HEK293 (cell line): ENCODE results near the gene APOC3.

Experiments
- CTCF ChIA-PET: fragments of 350-600 bp; formaldehyde crosslinking; extraction: SDS; loops from one replicate; lab custom pipeline; 2021; ENCODE audit warnings: antibody characterized with exemption; lab: Yijun Ruan, JAX
- POLR2A ChIA-PET: fragments of 300-600 bp; formaldehyde crosslinking; extraction: SDS; loops from one replicate; lab custom pipeline; 2020; ENCODE audit warnings: antibody characterized with exemption, inconsistent platforms; lab: Yijun Ruan, JAX
- H3K27ac ChIP-seq: fragments of 200-500 bp; sonication (Bioruptor generic); 2 replicates; pipeline ENCODE4 v1.5.1; 2014; ENCODE audit warnings: low read depth, low read length, control low read depth, inconsistent platforms; ENCODE audit errors: extremely low read depth
- H3K36me3 ChIP-seq, 2 experiments: fragments of 200-500 bp in 1 of 2; sonication (Bioruptor generic) in 1 of 2; 1 replicate in 1 of 2; 2 replicates in 1 of 2; pipeline ENCODE4 v1.5.1; 2014 to 2017; ENCODE audit warnings: inconsistent platforms in 2 of 2, low read length in 2 of 2; ENCODE audit not compliant: control insufficient read depth in 2 of 2, insufficient read depth in 1 of 2
- H3K4me1 ChIP-seq: fragments of 200-500 bp; sonication (Bioruptor generic); 2 replicates; pipeline ENCODE4 v1.5.1; 2014; ENCODE audit warnings: mild to moderate bottlenecking, low read length, inconsistent platforms; ENCODE audit not compliant: control insufficient read depth, insufficient read depth
- H3K4me3 ChIP-seq: 2 replicates; pipeline ENCODE4 v1.5.1; 2011; ENCODE audit warnings: low read depth, mild to moderate bottlenecking, control low read depth, low read length, moderate library complexity
- H3K9me3 ChIP-seq: fragments of 200-500 bp; sonication (Bioruptor generic); 2 replicates; pipeline ENCODE4 v1.5.1; 2014; ENCODE audit warnings: low read depth, low read length, inconsistent platforms; ENCODE audit not compliant: control insufficient read depth, insufficient read depth
- GLIS1 ChIP-seq: fragments of 450-650 bp; formaldehyde crosslinking; IDR thresholded peaks from 2 replicates; pipeline ENCODE4 v1.5.1; 2016; ENCODE audit warnings: missing biosample characterization, missing genetic modification characterization
- KLF1 ChIP-seq: fragments of 450-650 bp; formaldehyde crosslinking; IDR thresholded peaks from 2 replicates; pipeline ENCODE4 v1.5.1; 2016; ENCODE audit warnings: missing biosample characterization, missing genetic modification characterization
- OSR2 ChIP-seq: fragments of 450-650 bp; formaldehyde crosslinking; IDR thresholded peaks from 2 replicates; pipeline ENCODE4 v1.5.1; 2016; ENCODE audit warnings: missing biosample characterization, missing genetic modification characterization
- RBAK ChIP-seq: fragments of 450-650 bp; formaldehyde crosslinking; IDR thresholded peaks from 2 replicates; pipeline ENCODE4 v1.5.1; 2016; ENCODE audit warnings: missing biosample characterization, missing genetic modification characterization
- YY1 ChIP-seq: fragments of 450-650 bp; formaldehyde crosslinking; IDR thresholded peaks from 2 replicates; pipeline ENCODE4 v1.5.1; 2018; ENCODE audit warnings: missing biosample characterization, missing genetic modification characterization
- ZBTB20 ChIP-seq: fragments of 450-650 bp; formaldehyde crosslinking; IDR thresholded peaks from 2 replicates; pipeline ENCODE4 v1.5.1; 2016; ENCODE audit warnings: missing biosample characterization, missing genetic modification characterization
- ZBTB44 ChIP-seq: fragments of 450-650 bp; IDR thresholded peaks from 2 replicates; pipeline ENCODE4 v1.5.1; 2018; ENCODE audit warnings: missing biosample characterization, mild to moderate bottlenecking, missing genetic modification characterization
- ZNF175 ChIP-seq: fragments of 450-650 bp; formaldehyde crosslinking; IDR thresholded peaks from 2 replicates; pipeline ENCODE4 v1.5.1; 2016; ENCODE audit warnings: missing biosample characterization, missing genetic modification characterization
- ZNF2 ChIP-seq: fragments of 450-650 bp; formaldehyde crosslinking; IDR thresholded peaks from 2 replicates; pipeline ENCODE4 v1.5.1; 2016; ENCODE audit warnings: missing biosample characterization, missing genetic modification characterization
- ZNF239 ChIP-seq: fragments of 450-650 bp; formaldehyde crosslinking; IDR thresholded peaks from 2 replicates; pipeline ENCODE4 v1.5.1; 2016; ENCODE audit warnings: missing biosample characterization, missing genetic modification characterization
- ZNF280D ChIP-seq: fragments of 450-650 bp; formaldehyde crosslinking; IDR thresholded peaks from 2 replicates; pipeline ENCODE4 v1.5.1; 2016; ENCODE audit warnings: missing biosample characterization, missing genetic modification characterization
- ZNF302 ChIP-seq: fragments of 450-650 bp; formaldehyde crosslinking; IDR thresholded peaks from 2 replicates; pipeline ENCODE4 v1.5.1; 2016; ENCODE audit warnings: missing biosample characterization, missing genetic modification characterization, low read depth
- ZNF311 ChIP-seq: fragments of 450-650 bp; formaldehyde crosslinking; IDR thresholded peaks from 2 replicates; pipeline ENCODE4 v1.5.1; 2017; ENCODE audit warnings: missing biosample characterization, missing genetic modification characterization, borderline replicate concordance
- ZNF37A ChIP-seq: fragments of 450-650 bp; IDR thresholded peaks from 2 replicates; pipeline ENCODE4 v1.5.1; 2018; ENCODE audit warnings: missing biosample characterization, missing genetic modification characterization
- ZNF433 ChIP-seq: fragments of 450-650 bp; formaldehyde crosslinking; IDR thresholded peaks from 2 replicates; pipeline ENCODE4 v1.5.1; 2016; ENCODE audit warnings: missing biosample characterization, missing genetic modification characterization, low read depth
- ZNF514 ChIP-seq: fragments of 450-650 bp; formaldehyde crosslinking; IDR thresholded peaks from 2 replicates; pipeline ENCODE4 v1.5.1; 2016; ENCODE audit warnings: missing biosample characterization, missing genetic modification characterization
- ZNF529 ChIP-seq: fragments of 450-650 bp; formaldehyde crosslinking; IDR thresholded peaks from 2 replicates; pipeline ENCODE4 v1.5.1; 2017; ENCODE audit warnings: missing genetic modification characterization, missing biosample characterization; ENCODE audit not compliant: insufficient replicate concordance
- ZNF580 ChIP-seq: fragments of 450-650 bp; formaldehyde crosslinking; IDR thresholded peaks from 2 replicates; pipeline ENCODE4 v1.5.1; 2016; ENCODE audit warnings: missing biosample characterization, missing genetic modification characterization
- ZNF600 ChIP-seq: fragments of 450-650 bp; formaldehyde crosslinking; IDR thresholded peaks from 2 replicates; pipeline ENCODE4 v1.5.1; 2016; ENCODE audit warnings: missing biosample characterization, missing genetic modification characterization
- ZNF624 ChIP-seq: fragments of 450-650 bp; formaldehyde crosslinking; IDR thresholded peaks from 2 replicates; pipeline ENCODE4 v1.5.1; 2017; ENCODE audit warnings: missing biosample characterization, missing genetic modification characterization
- ZNF629 ChIP-seq: fragments of 450-650 bp; formaldehyde crosslinking; IDR thresholded peaks from 2 replicates; pipeline ENCODE4 v1.5.1; 2017; ENCODE audit warnings: missing biosample characterization, missing genetic modification characterization
- ZNF654 ChIP-seq: fragments of 450-650 bp; formaldehyde crosslinking; IDR thresholded peaks from 2 replicates; pipeline ENCODE4 v1.5.1; 2016; ENCODE audit warnings: low read depth, missing biosample characterization, missing genetic modification characterization
- ZNF677 ChIP-seq: fragments of 450-650 bp; IDR thresholded peaks from 2 replicates; pipeline ENCODE4 v1.5.0; 2018; ENCODE audit warnings: missing biosample characterization, mild to moderate bottlenecking, missing genetic modification characterization, moderate library complexity
- ZNF768 ChIP-seq: fragments of 450-650 bp; formaldehyde crosslinking; IDR thresholded peaks from 2 replicates; pipeline ENCODE4 v1.5.1; 2018; ENCODE audit warnings: missing biosample characterization, mild to moderate bottlenecking, missing genetic modification characterization
- ZSCAN16 ChIP-seq: fragments of 450-650 bp; formaldehyde crosslinking; IDR thresholded peaks from 2 replicates; pipeline ENCODE4 v1.5.1; 2016; ENCODE audit warnings: missing biosample characterization, missing genetic modification characterization

Gene APOC3

GRCh38 chr11:116868066-116868465 lies 38.4 kb downstream of the APOC3 start:
- no peak overlapping the region for H3K27ac ChIP-seq
- CTCF ChIA-PET: no interaction called here
- no peaks in the 10 kb centered on the region for H3K9me3 ChIP-seq
- no peak overlapping the region for H3K4me3 ChIP-seq
- no peak for TF ChIP-seq YY1
- TF ChIP-seq ZBTB44 (tag by site-specific recombination): no peak
- TF ChIP-seq ZNF433 (tag by site-specific recombination): no peak
- TF ChIP-seq RBAK (tag by site-specific recombination): no peak
- TF ChIP-seq ZNF600 (tag by site-specific recombination): no peak
- TF ChIP-seq ZNF2 (tag by site-specific recombination): no peak
- no peak for TF ChIP-seq ZNF629 (tag by site-specific recombination)
- TF ChIP-seq ZNF677: no peak
- TF ChIP-seq ZNF302 (tag by site-specific recombination): no peak
- no peak for TF ChIP-seq GLIS1 (tag by site-specific recombination)
- no peak for TF ChIP-seq KLF1 (tag by site-specific recombination)
- TF ChIP-seq OSR2 (tag by site-specific recombination): no peak
- TF ChIP-seq, all 188 proteins: peak for 0
- H3K4me1 ChIP-seq: no peaks in the 10 kb centered on the region
- POLR2A ChIA-PET: no interaction called here
- H3K36me3 ChIP-seq: peaks cover 0 to 95% of the 10 kb centered on the region in 2 experiments; a peak in 2 of 3 replicates

- Histone ChIP-seq H3K9me3 (no peaks in the 10 kb centered on the region), H3K27ac (no peak overlapping the region)
- POLR2A ChIA-PET: interaction anchor here (0.6 kb wide), 1 partner anchor 239 kb away, joined by 3 read pairs; no protein-coding TSS in a partner anchor
- no peak for TF ChIP-seq ZNF529 (tag by site-specific recombination)
- no peak for TF ChIP-seq ZNF654 (tag by site-specific recombination)
- TF ChIP-seq ZNF280D (tag by site-specific recombination): no peak
- no peak for TF ChIP-seq ZNF580
- no peak for TF ChIP-seq ZNF175 (tag by site-specific recombination)
- no peak for TF ChIP-seq ZNF514 (tag by site-specific recombination)
- TF ChIP-seq ZBTB20 (tag by site-specific recombination): no peak
- no peak for TF ChIP-seq ZNF768 (tag by site-specific recombination)
- TF ChIP-seq ZNF37A (tag by site-specific recombination): no peak
- TF ChIP-seq ZNF239 (tag by site-specific recombination): no peak
- no peak for TF ChIP-seq ZSCAN16 (tag by site-specific recombination)
- no peak for TF ChIP-seq ZNF624
- TF ChIP-seq ZNF311: no peak
- TF ChIP-seq, all 188 proteins: peak for 0
- Histone ChIP-seq H3K36me3 (peaks cover 0 to 94% of the 10 kb centered on the region in 2 experiments; a peak in 1 of 3 replicates), H3K4me1 (no peaks in the 10 kb centered on the region), H3K4me3 (no peak overlapping the region)
- CTCF ChIA-PET: interaction anchor here (1.1 to 2.3 kb wide), 3 partner anchors 9 to 237 kb away, joined by 4 to 6 read pairs (median 4); no protein-coding TSS in a partner anchor
These were observed 39.9 kb downstream of the APOC3 start for GRCh38 chr11:116869610-116870009.
